ENCODE results near the gene HSD17B10. TPM values are rescaled to one million over a fixed set of nuclear protein-coding genes. Genes with fewer than 3 reads are reported as not detected.

Gene HSD17B10
- total RNA-seq, 4 donors from 2014 or later, result 72.7 to 105 (median 94.3) TPM

DNA sequence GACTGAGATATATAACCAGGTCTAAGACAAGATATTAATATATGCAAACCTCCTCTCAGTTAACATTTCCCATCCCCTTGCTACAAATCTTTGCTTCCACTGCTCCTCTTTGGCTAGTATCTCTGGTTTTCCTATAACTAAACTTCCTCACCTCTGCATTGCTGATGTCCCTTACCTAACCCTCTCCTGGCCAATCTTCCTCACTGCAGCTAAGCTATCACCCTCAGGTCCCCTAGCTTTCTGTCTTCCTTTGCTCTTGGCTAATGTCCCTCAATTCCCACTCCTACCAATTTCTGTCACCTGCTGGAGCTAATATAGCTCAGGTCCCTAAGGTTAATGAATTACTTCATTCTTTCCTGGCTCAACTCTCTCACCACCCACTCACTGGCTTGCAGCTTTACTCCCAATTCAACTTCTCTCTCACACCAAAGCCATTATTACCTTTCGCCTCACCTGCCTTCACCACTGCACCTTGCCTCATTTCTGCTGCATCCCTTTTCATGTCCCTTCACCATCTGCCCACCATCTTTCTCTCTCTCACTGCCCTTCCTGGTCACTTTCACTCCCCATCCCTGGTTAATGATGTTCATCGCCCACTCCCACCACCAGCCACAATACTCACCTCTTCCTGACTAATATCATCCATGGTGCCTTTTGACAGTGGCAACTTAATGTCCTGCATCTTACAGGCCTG, 38.4 kb downstream of the HSD17B10 start:
- Histone ChIP-seq H3K4me3 (no peak overlapping the region), H3K4me1 (no peaks in the 10 kb centered on the region), H3K36me3 (peaks cover 0 to 89% (median 70%) of the 10 kb centered on the region in 4 donors), H3K27ac (replicated peaks in 1 of 4) (no peak overlapping the region), H3K27me3 (no peaks in the 10 kb centered on the region), H3K9me3 (no peaks in the 10 kb centered on the region)
- no peak for TF ChIP-seq POLR2A (IDR thresholded peaks at IDR 0.05; ENCODE audit: low read depth)
- TF ChIP-seq, protein P1, sequence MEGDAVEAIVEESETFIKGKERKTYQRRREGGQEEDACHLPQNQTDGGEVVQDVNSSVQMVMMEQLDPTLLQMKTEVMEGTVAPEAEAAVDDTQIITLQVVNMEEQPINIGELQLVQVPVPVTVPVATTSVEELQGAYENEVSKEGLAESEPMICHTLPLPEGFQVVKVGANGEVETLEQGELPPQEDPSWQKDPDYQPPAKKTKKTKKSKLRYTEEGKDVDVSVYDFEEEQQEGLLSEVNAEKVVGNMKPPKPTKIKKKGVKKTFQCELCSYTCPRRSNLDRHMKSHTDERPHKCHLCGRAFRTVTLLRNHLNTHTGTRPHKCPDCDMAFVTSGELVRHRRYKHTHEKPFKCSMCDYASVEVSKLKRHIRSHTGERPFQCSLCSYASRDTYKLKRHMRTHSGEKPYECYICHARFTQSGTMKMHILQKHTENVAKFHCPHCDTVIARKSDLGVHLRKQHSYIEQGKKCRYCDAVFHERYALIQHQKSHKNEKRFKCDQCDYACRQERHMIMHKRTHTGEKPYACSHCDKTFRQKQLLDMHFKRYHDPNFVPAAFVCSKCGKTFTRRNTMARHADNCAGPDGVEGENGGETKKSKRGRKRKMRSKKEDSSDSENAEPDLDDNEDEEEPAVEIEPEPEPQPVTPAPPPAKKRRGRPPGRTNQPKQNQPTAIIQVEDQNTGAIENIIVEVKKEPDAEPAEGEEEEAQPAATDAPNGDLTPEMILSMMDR (IDR thresholded peaks at IDR 0.05), result no peak
- TF ChIP-seq POLR2AphosphoS5 (IDR thresholded peaks at IDR 0.05), result no peak
- no peak for TF ChIP-seq EP300 (IDR thresholded peaks at IDR 0.05)
- 98% methylated on average over 2 of the region's 2 CpGs for WGBS
- DNase-seq (ENCODE audit: extremely low spot score), result no peak
- intact Hi-C loops (cut with DNase I), result no loop called here

DNA sequence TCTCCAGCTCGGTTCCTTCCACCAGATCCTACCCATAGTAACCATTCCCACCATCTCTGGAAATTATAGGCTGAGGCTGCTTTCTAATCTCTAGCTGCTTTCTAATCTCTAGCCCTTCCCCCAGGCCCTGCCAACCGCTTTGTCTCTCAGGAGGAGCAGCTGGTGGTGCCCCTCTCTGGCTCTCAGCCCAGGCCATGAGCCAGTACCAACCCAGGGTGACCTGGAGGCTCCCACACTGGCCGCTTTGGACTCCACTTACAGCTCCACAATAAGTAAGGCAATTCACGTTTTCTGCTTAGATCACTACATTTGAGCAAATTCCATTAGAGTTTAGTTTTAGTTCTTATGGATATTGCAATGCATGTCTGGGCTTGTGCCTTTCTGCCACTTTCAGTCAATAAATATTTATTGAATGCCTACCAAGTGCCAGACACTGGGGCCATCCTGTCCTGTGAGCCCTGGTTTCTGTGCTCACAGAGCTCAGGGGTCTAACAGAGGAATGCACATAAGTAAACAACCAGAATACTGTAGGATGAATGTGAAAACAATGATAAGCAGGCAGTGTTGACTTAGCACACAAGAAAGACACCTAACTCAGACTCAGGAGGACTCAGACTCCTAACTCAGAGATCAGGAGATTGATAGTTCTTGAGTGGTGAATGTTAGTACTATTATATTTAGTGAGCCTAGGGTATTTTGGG, 50.6 kb downstream of the HSD17B10 start:
- Histone ChIP-seq H3K4me1 (no peaks in the 10 kb centered on the region), H3K27me3 (no peaks in the 10 kb centered on the region), H3K9me3 (no peaks in the 10 kb centered on the region), H3K36me3 (peaks cover 12 to 69% (median 64%) of the 10 kb centered on the region in 4 donors), H3K27ac (replicated peaks in 1 of 4) (no peak overlapping the region), H3K4me3 (no peak overlapping the region)
- 87% methylated on average over 4 of the region's 4 CpGs for WGBS
- TF ChIP-seq, protein P1 (IDR thresholded peaks at IDR 0.05), result no peak
- no peak for TF ChIP-seq POLR2A (IDR thresholded peaks at IDR 0.05; ENCODE audit: low read depth)
- TF ChIP-seq POLR2AphosphoS5 (IDR thresholded peaks at IDR 0.05), result no peak
- no peak for TF ChIP-seq EP300 (IDR thresholded peaks at IDR 0.05)
- intact Hi-C loops (cut with DNase I), result no loop called here
- no peak for DNase-seq (ENCODE audit: extremely low spot score)

Small RNAs within 50 kb of the gene (small RNA-seq; reads per million reads assigned to genes)
- gene MIR6857 (0 reads per million in 3 donors), gene VTRNA3-1P (0 reads per million in 3 donors)

Other genes with a start within 250 kb of the HSD17B10 start
- gene KDM5C, start 209.2 kb downstream of the HSD17B10 start, total RNA-seq, result 100 to 1,000 TPM in 2 of 4 donors, 10 to 100 TPM in 2; 64.8 to 128 (median 85.2) TPM
- 10 to 100 TPM; 12.0 to 24.8 (median 20.0) TPM for gene IQSEC2, start 152.8 kb downstream of the HSD17B10 start, total RNA-seq
- 10 to 100 TPM; 32.8 to 52.0 (median 36.5) TPM for gene SMC1A, start 11.7 kb downstream of the HSD17B10 start, total RNA-seq
- 1 to 10 TPM in 1 of 4 donors, under 1 TPM in 3; 0.40 to 1.7 (median 0.62) TPM for gene RIBC1, start 11.5 kb downstream of the HSD17B10 start, total RNA-seq

Data from esophagus muscularis mucosa (tissue), 4 donors.